HL-60 (cell line): ENCODE measurements around the gene CKAP2L.

ENCODE experiments used
- POLR2AphosphoS5 ChIP-seq: IDR thresholded peaks from 2 replicates; pipeline ENCODE4 v1.6.1; 2012; ENCODE audit warnings: low read depth
- REST ChIP-seq: IDR thresholded peaks from 2 replicates; pipeline ENCODE4 v1.6.1; 2012; ENCODE audit warnings: low read depth; ENCODE audit not compliant: insufficient replicate concordance
- SPI1 ChIP-seq: IDR thresholded peaks from 2 replicates; pipeline ENCODE4 v1.6.1; 2012; ENCODE audit warnings: low read depth, mild to moderate bottlenecking, borderline replicate concordance
- TF ChIP-seq, protein P1 (sequence below): IDR thresholded peaks from one replicate; pipeline ENCODE4 v1.5.1; 2011; ENCODE audit warnings: low read length, control low read depth, inconsistent platforms; ENCODE audit not compliant: insufficient read depth

- TF ChIP-seq, protein P1, sequence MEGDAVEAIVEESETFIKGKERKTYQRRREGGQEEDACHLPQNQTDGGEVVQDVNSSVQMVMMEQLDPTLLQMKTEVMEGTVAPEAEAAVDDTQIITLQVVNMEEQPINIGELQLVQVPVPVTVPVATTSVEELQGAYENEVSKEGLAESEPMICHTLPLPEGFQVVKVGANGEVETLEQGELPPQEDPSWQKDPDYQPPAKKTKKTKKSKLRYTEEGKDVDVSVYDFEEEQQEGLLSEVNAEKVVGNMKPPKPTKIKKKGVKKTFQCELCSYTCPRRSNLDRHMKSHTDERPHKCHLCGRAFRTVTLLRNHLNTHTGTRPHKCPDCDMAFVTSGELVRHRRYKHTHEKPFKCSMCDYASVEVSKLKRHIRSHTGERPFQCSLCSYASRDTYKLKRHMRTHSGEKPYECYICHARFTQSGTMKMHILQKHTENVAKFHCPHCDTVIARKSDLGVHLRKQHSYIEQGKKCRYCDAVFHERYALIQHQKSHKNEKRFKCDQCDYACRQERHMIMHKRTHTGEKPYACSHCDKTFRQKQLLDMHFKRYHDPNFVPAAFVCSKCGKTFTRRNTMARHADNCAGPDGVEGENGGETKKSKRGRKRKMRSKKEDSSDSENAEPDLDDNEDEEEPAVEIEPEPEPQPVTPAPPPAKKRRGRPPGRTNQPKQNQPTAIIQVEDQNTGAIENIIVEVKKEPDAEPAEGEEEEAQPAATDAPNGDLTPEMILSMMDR = peak; percentile 48
- TF ChIP-seq SPI1 (no peak), POLR2AphosphoS5 (peak; percentile 88), REST (no peak)
These were observed 73.5 kb downstream of the CKAP2L start for GRCh38 chr2:112690853-112691401.
